Psoas muscle (tissue), 8 donors: ENCODE results near the gene ADAMTS13. TPM values are rescaled to one million over a fixed set of nuclear protein-coding genes. Genes with fewer than 3 reads are reported as not detected.
A peak's percentile ranks its signal among the peaks of the same experiment; 100 is the strongest.

Experiments used
- ATAC-seq, 4 donors: fragments of 200-7000 bp; cut with Tn5 transposase; one replicate each; pipeline ENCODE4 v1.9.1; 2020; ENCODE audit warnings: moderate library complexity in 3 of 4, mild to moderate bottlenecking in 2 of 4
- DNase-seq, 2 donors: peaks; one replicate each; pipeline ENCODE4 v3.0.0-alpha.2; 2020
- H3K27ac ChIP-seq: fragments of 200-600 bp; one replicate; pipeline ENCODE4 v1.8.0; 2022
- H3K27me3 ChIP-seq, 3 donors: fragments of 200-600 bp in 1 of 3; one replicate each; pipeline versions ENCODE4 v1.6.1 to v1.8.0; 2013 to 2022; ENCODE audit warnings: low read length in 2 of 3, mild to moderate bottlenecking in 2 of 3, moderate library complexity in 1 of 3; ENCODE audit not compliant: insufficient read depth in 3 of 3
- H3K36me3 ChIP-seq, 2 donors: fragments of 200-600 bp in 1 of 2; one replicate each; pipeline versions ENCODE4 v1.6.1 to v1.8.0; 2013 to 2022; ENCODE audit warnings: low read depth in 1 of 2, mild to moderate bottlenecking in 1 of 2, moderate library complexity in 1 of 2; ENCODE audit not compliant: insufficient read depth in 1 of 2
- H3K4me1 ChIP-seq: fragments of 200-600 bp; one replicate; pipeline ENCODE4 v1.8.0; 2022
- H3K4me3 ChIP-seq: fragments of 200-600 bp; one replicate; pipeline ENCODE4 v1.8.0; 2022; ENCODE audit warnings: mild to moderate bottlenecking
- H3K9me3 ChIP-seq: fragments of 200-600 bp; one replicate; pipeline ENCODE4 v1.8.0; 2022
- CTCF ChIP-seq: fragments of 200-600 bp; IDR thresholded peaks from one replicate; pipeline ENCODE4 v1.8.0; 2022; ENCODE audit warnings: antibody characterized with exemption
- whole genome bisulfite sequencing, 3 donors: extraction: QIAGEN DNeasy Blood & Tissue Kit; methylation state at CpG; one replicate each; pipeline versions ENCODE4 v1.1.6 to v1.1.7; 2013; 5-methylcytosine and 5-hydroxymethylcytosine counted together
- intact Hi-C, 2 donors: fragments of 100-400 bp; cut with DNase I; formaldehyde crosslinking; loops; one replicate each; pipeline versions ENCODE4 v1.11.0 to v1.14.2; 2022
- polyA plus RNA-seq, 3 donors: library from polyadenylated mRNA; stranded (reverse); fragments of 200-250 nt; gene quantifications; one replicate each; pipeline ENCODE4 v1.2.3, GENCODE V29; 2013
- total RNA-seq, 4 donors: library from RNA; stranded (reverse); fragmentation: NEBNext Ultra II Directional in 2 of 4; extraction: Animal tissue kit (Norgen Biotek cat#: 25700) in 2 of 4; gene quantifications; one replicate each; pipeline versions ENCODE4 v1.2.1 to v1.2.4, GENCODE V29; 2021 to 2023
- donor health status: healthy with polysubstance abuse.
- donor health status: DM: no; HTN: no; CAD: no; lungs with moderate emphysema.
- donor health status: Bipolar disorder and iron deficiency.
- donor health status: healthy.
- donor health status: DM: yes; HTN: yes; CAD: no.
- donor health status: DM: no; HTN: no; CAD: no.
- donor health status: DM: no; HTN: no; CAD: no.
- donor health status: DM: yes; HTN: yes; CAD: no.

ADAMTS13 gene
- total and polyA plus RNA-seq, 7 donors = 0.73 to 6.7 (median 2.5) TPM

GRCh38 chr9:133402689-133403088 lies 19.5 kb upstream of the ADAMTS13 start:
- 71 to 85% (median 80%) methylated on average over 7 of the region's 7 CpGs for WGBS, 3 donors
- H3K4me1 ChIP-seq = peaks cover 18% of the 10 kb centered on the region
- H3K36me3 ChIP-seq = peaks cover 0 to 39% of the 10 kb centered on the region in 2 donors
- ATAC-seq = no peak
- no peak overlapping the region for H3K4me3 ChIP-seq
- TF ChIP-seq CTCF = no peak
- H3K27ac ChIP-seq = no peak overlapping the region
- no peaks in the 10 kb centered on the region for H3K27me3 ChIP-seq
- intact Hi-C loops = loop anchor here in 1 of 2 donors (5.0 kb wide), 1 partner anchor 215 kb away; no protein-coding TSS in a partner anchor
- H3K9me3 ChIP-seq = no peaks in the 10 kb centered on the region
- no peak for DNase-seq

GRCh38 chr9:133403766-133404453 lies 18.3 kb upstream of the ADAMTS13 start:
- DNase-seq (peak in 1 of 2 donors; percentile 71), ATAC-seq (peak; percentile 37 to 49 (median 46))
- intact Hi-C loops = loop anchor here in 1 of 2 donors (2.0 to 5.0 kb wide), 2 partner anchors 27 to 217 kb away; partner anchors contain the start of genes STKLD1 and SURF4
- Histone ChIP-seq H3K27ac (no peak overlapping the region), H3K9me3 (no peaks in the 10 kb centered on the region), H3K36me3 (peaks cover 0 to 48% of the 10 kb centered on the region in 2 donors), H3K4me3 (no peak overlapping the region), H3K27me3 (no peaks in the 10 kb centered on the region), H3K4me1 (peaks cover 18% of the 10 kb centered on the region)
- TF ChIP-seq CTCF = peak; percentile 66
- WGBS, 3 donors = 77 to 82% (median 78%) methylated on average over 16 of the region's 16 CpGs

- DNase-seq (no peak), ATAC-seq (no peak)
- Histone ChIP-seq H3K9me3 (no peaks in the 10 kb centered on the region), H3K36me3 (peaks cover 0 to 55% of the 10 kb centered on the region in 2 donors), H3K4me3 (no peak overlapping the region), H3K27me3 (no peaks in the 10 kb centered on the region), H3K27ac (no peak overlapping the region), H3K4me1 (peaks cover 18% of the 10 kb centered on the region)
- intact Hi-C loops = loop anchor here (2.0 to 5.0 kb wide), 4 partner anchors 28 to 217 kb away; partner anchors contain the start of genes STKLD1 (in 1 of the 2), SURF1 (in 1 of the 2), SURF2 (in 1 of the 2) and SURF4 (in 1 of the 2)
- 88 to 92% (median 89%) methylated on average over 12 of the region's 12 CpGs for WGBS, 3 donors
- TF ChIP-seq CTCF = no peak
Observed at GRCh38 chr9:133404454-133405002, 17.6 kb upstream of the ADAMTS13 start.

GRCh38 chr9:133405508-133406438 lies 16.4 kb upstream of the ADAMTS13 start:
- ATAC-seq = peak; percentile 58 to 91 (median 87)
- no peak overlapping the region for H3K4me3 ChIP-seq
- 30 to 40% (median 31%) methylated on average over 19 of the region's 19 CpGs for WGBS, 3 donors
- H3K36me3 ChIP-seq = peaks cover 9 to 62% of the 10 kb centered on the region in 2 donors
- DNase-seq = peak; percentile 59 to 87
- no peak for TF ChIP-seq CTCF
- H3K27ac ChIP-seq = peak overlapping the region; percentile 76
- H3K4me1 ChIP-seq = peaks cover 18% of the 10 kb centered on the region
- H3K27me3 ChIP-seq = no peaks in the 10 kb centered on the region
- H3K9me3 ChIP-seq = no peaks in the 10 kb centered on the region
- intact Hi-C loops = loop anchor here (1.0 to 5.0 kb wide), 4 partner anchors 29 to 82 kb away; partner anchors contain the start of genes STKLD1 (in 1 of the 2), SURF1 (in 1 of the 2), SURF2 (in 1 of the 2) and SURF4 (in 1 of the 2)
